Trophoblast cell (in vitro differentiated cells and primary cell): ENCODE results near the gene SULF2.

Experiments used
- DNase-seq, 2 donors: peaks; one replicate each; pipeline ENCODE4 v3.0.0-alpha.2; 2016
- H2AFZ ChIP-seq: 2 replicates; pipeline ENCODE4 v1.6.1; 2013; ENCODE audit warnings: low read length, moderate library complexity, mild to moderate bottlenecking; ENCODE audit not compliant: insufficient read depth, poor library complexity
- H2AK5ac ChIP-seq: 2 replicates; pipeline ENCODE4 v1.6.1; 2013; ENCODE audit warnings: mild to moderate bottlenecking, low read length
- H2BK120ac ChIP-seq: 2 replicates; pipeline ENCODE4 v1.6.1; 2013; ENCODE audit warnings: low read length, mild to moderate bottlenecking, moderate library complexity; ENCODE audit not compliant: insufficient read depth, poor library complexity
- H2BK12ac ChIP-seq: 2 replicates; pipeline ENCODE4 v1.6.1; 2013; ENCODE audit warnings: mild to moderate bottlenecking, low read length, moderate library complexity
- H2BK5ac ChIP-seq: 2 replicates; pipeline ENCODE4 v1.6.1; 2013; ENCODE audit warnings: low read length, low read depth, moderate library complexity, mild to moderate bottlenecking; ENCODE audit not compliant: poor library complexity
- H3K14ac ChIP-seq: 2 replicates; pipeline ENCODE4 v1.6.1; 2013; ENCODE audit warnings: mild to moderate bottlenecking, low read length
- H3K18ac ChIP-seq: 2 replicates; pipeline ENCODE4 v1.6.1; 2013; ENCODE audit warnings: mild to moderate bottlenecking, low read length
- H3K23ac ChIP-seq: 2 replicates; pipeline ENCODE4 v1.6.1; 2013; ENCODE audit warnings: low read length
- H3K27ac ChIP-seq: 2 replicates; pipeline ENCODE4 v1.5.1; 2013; ENCODE audit warnings: low read depth, mild to moderate bottlenecking, inconsistent platforms, low read length, moderate library complexity
- H3K27me3 ChIP-seq: 2 replicates; pipeline ENCODE4 v1.6.1; 2013; ENCODE audit warnings: inconsistent platforms, mild to moderate bottlenecking, low read length, moderate library complexity; ENCODE audit not compliant: insufficient read depth
- H3K36me3 ChIP-seq, 2 experiments: 1 replicate in 1 of 2; 2 replicates in 1 of 2; pipeline ENCODE4 v1.6.1; 2013; ENCODE audit warnings: low read length in 2 of 2, mild to moderate bottlenecking in 2 of 2, moderate library complexity in 1 of 2; ENCODE audit not compliant: insufficient read depth in 2 of 2, control insufficient read depth in 1 of 2
- H3K4ac ChIP-seq: 2 replicates; pipeline ENCODE4 v1.6.1; 2013; ENCODE audit warnings: low read depth, mild to moderate bottlenecking, low read length, moderate library complexity
- H3K4me1 ChIP-seq, 2 experiments: 1 replicate in 1 of 2; 2 replicates in 1 of 2; pipeline ENCODE4 v1.6.1; 2013; ENCODE audit warnings: low read length in 2 of 2, mild to moderate bottlenecking in 2 of 2, moderate library complexity in 1 of 2; ENCODE audit not compliant: insufficient read depth in 2 of 2, control insufficient read depth in 1 of 2
- H3K4me2 ChIP-seq: 2 replicates; pipeline ENCODE4 v1.6.1; 2013; ENCODE audit warnings: inconsistent platforms, mild to moderate bottlenecking, low read length, moderate library complexity
- H3K4me3 ChIP-seq: 2 replicates; pipeline ENCODE4 v1.5.1; 2013; ENCODE audit warnings: mild to moderate bottlenecking, low read depth, low read length, inconsistent platforms
- H3K79me1 ChIP-seq: one replicate; pipeline ENCODE4 v1.6.1; 2013; ENCODE audit warnings: low read length
- H3K79me2 ChIP-seq: 2 replicates; pipeline ENCODE4 v1.6.1; 2013; ENCODE audit warnings: low read length, mild to moderate bottlenecking; ENCODE audit not compliant: control insufficient read depth, insufficient read depth, poor library complexity
- H3K9ac ChIP-seq: 2 replicates; pipeline ENCODE4 v1.6.1; 2013; ENCODE audit warnings: mild to moderate bottlenecking, low read length
- H3K9me3 ChIP-seq: 2 replicates; pipeline ENCODE4 v1.6.1; 2013; ENCODE audit warnings: low read depth, mild to moderate bottlenecking, control low read depth, inconsistent platforms, low read length; ENCODE audit not compliant: insufficient read depth
- H4K12ac ChIP-seq: 2 replicates; pipeline ENCODE4 v1.6.1; 2013; ENCODE audit warnings: low read depth, mild to moderate bottlenecking, low read length, moderate library complexity
- H4K8ac ChIP-seq: 2 replicates; pipeline ENCODE4 v1.6.1; 2013; ENCODE audit warnings: low read depth, mild to moderate bottlenecking, low read length, moderate library complexity
- H4K91ac ChIP-seq: one replicate; pipeline ENCODE4 v1.6.1; 2013; ENCODE audit warnings: low read depth, mild to moderate bottlenecking, low read length, moderate library complexity
- WGBS: extraction: QIAGEN DNeasy Blood & Tissue Kit; methylation state at CpG from one replicate; pipeline ENCODE4 v1.1.7; 2013; ENCODE audit warnings: missing lambda C conversion rate; ENCODE audit not compliant: insufficient read length, insufficient coverage; ENCODE audit errors: extremely low coverage; 5-methylcytosine and 5-hydroxymethylcytosine counted together

Gene SULF2

DNA sequence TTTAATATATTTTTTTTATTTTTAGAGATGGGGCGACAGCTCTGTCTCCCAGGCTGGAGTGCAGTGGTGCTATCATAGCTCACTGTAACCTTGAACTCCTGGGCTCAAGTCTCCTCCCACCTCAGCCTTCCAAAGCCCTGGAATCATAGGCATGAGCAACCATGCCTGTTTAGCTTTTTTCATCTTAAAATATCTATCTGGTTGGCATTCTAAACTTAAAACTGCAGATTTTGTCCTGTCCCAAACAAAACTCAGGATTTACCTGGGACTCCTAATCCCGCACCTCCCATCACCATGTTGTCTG lies 124.7 kb downstream of the SULF2 start:
- Histone ChIP-seq H4K12ac (no peak overlapping the region), H3K4me2 (no peak overlapping the region), H3K9me3 (no peaks in the 10 kb centered on the region), H3K79me1 (peaks cover 3% of the 10 kb centered on the region), H4K8ac (no peak overlapping the region), H3K4me1 (peaks cover 10 to 15% of the 10 kb centered on the region in 2 experiments), H4K91ac (no peak overlapping the region), H2BK12ac (no peak overlapping the region), H3K36me3 (peaks cover 28 to 52% of the 10 kb centered on the region in 2 experiments), H3K4ac (no peak overlapping the region), H3K14ac (no peak overlapping the region), H3K79me2 (no peaks in the 10 kb centered on the region), H2BK5ac (no peak overlapping the region), H3K9ac (no peak overlapping the region), H3K23ac (no peak overlapping the region), H2AFZ (no peak overlapping the region), H3K18ac (no peak overlapping the region), H2AK5ac (no peak overlapping the region), H3K27ac (no peak overlapping the region), H3K27me3 (no peaks in the 10 kb centered on the region), H3K4me3 (no peak overlapping the region), H2BK120ac (no peak overlapping the region)
- no peak for DNase-seq
- WGBS = no CpG with 5 or more reads among the region's 2 CpGs

DNA sequence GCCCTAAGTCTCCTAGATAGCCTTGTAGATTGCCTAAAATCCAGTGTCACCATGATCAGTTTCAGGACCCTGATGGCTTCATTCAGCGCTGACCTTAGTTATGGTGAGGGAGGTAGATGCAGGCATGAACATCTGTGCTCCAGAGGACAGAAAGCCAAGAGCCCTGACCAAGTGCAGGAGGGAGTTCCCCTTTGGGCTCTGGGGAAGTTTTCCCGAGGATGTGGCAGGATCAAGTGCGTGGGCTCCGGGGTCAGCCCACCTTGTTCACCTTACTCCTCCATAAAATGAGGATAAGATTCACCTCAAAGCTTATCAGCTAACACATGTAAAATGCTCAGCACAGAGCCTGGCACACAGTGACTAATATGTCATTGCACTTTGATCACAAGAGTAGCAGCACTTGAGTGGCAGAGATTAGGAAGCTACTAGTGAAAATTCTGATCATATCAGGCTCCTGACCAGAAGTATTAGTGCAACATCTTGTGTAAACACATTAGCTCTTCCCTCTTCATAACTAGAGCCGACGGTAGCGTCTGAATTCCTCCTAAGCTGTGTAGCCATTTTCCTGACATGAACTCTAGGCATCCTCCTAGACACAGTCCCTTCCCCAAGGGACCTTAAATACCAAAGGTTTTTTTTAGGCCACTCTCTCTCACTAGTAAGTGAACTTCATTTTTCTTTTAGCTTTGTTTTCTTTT lies 125.2 kb downstream of the SULF2 start:
- WGBS = no CpG with 5 or more reads among the region's 7 CpGs
- Histone ChIP-seq H3K36me3 (peaks cover 28 to 50% of the 10 kb centered on the region in 2 experiments), H3K4ac (no peak overlapping the region), H3K4me1 (peaks cover 5 to 11% of the 10 kb centered on the region in 2 experiments), H2BK12ac (no peak overlapping the region), H2BK120ac (no peak overlapping the region), H3K18ac (no peak overlapping the region), H3K4me3 (no peak overlapping the region), H3K14ac (no peak overlapping the region), H2AK5ac (no peak overlapping the region), H3K27me3 (no peaks in the 10 kb centered on the region), H2AFZ (no peak overlapping the region), H3K9me3 (no peaks in the 10 kb centered on the region), H3K79me2 (no peaks in the 10 kb centered on the region), H3K23ac (no peak overlapping the region), H4K91ac (no peak overlapping the region), H3K4me2 (no peak overlapping the region), H4K8ac (no peak overlapping the region), H3K9ac (no peak overlapping the region), H2BK5ac (no peak overlapping the region), H3K79me1 (no peaks in the 10 kb centered on the region), H4K12ac (no peak overlapping the region), H3K27ac (no peak overlapping the region)
- no peak for DNase-seq

DNA sequence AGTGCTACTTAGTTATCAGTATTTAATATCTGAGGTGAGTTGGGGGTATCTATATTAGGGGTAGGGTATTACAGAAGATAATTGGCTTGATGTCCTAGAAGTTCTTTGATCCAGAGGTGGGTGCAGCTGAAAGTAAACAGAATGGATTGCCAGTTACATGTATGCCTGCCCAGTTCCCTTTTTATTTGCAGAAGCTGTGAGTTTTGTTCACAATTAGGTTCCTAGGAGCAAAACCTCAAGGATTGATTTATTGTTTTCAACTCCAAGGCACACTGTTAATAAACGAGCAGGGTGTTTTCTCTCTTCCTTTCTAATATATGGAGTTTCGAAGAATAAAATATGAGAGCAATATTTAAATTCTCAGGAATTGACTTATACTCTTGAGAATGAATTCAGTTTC lies 129.0 kb downstream of the SULF2 start:
- H3K4ac ChIP-seq = no peak overlapping the region
- no peak overlapping the region for H4K91ac ChIP-seq
- no peak overlapping the region for H2AFZ ChIP-seq
- H2BK12ac ChIP-seq = no peak overlapping the region
- no peaks in the 10 kb centered on the region for H3K27me3 ChIP-seq
- no peak overlapping the region for H2BK120ac ChIP-seq
- no CpG with 5 or more reads among the region's 2 CpGs for WGBS
- no peak overlapping the region for H3K23ac ChIP-seq
- no peak overlapping the region for H4K12ac ChIP-seq
- peaks cover 18 to 56% of the 10 kb centered on the region in 2 experiments for H3K36me3 ChIP-seq
- H3K4me2 ChIP-seq = no peak overlapping the region
- no peaks in the 10 kb centered on the region for H3K4me1 ChIP-seq
- H3K14ac ChIP-seq = no peak overlapping the region
- no peaks in the 10 kb centered on the region for H3K9me3 ChIP-seq
- no peak overlapping the region for H2BK5ac ChIP-seq
- no peak overlapping the region for H3K27ac ChIP-seq
- no peaks in the 10 kb centered on the region for H3K79me1 ChIP-seq
- no peak overlapping the region for H4K8ac ChIP-seq
- no peak for DNase-seq
- no peak overlapping the region for H3K4me3 ChIP-seq
- no peak overlapping the region for H3K18ac ChIP-seq
- H2AK5ac ChIP-seq = no peak overlapping the region
- H3K9ac ChIP-seq = no peak overlapping the region
- no peaks in the 10 kb centered on the region for H3K79me2 ChIP-seq

DNA sequence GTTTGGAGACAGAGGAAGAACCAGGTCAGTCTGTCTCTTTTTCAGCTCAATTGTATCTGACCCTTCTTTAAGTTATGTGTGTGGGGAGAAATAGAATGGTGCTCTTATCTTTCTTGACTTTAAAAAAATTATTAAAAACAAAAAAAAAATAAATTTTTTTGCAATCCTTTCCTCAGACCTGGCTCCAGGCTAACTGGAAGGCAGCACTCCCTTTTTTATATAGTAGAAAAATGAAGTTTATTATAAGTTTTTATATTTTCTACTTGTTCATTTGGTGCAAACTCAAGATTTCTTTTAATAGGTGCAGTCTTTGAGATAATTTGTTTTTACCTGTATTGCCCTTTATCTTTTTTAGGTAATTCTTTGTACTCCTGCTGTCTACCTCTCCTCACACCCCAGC lies 129.6 kb downstream of the SULF2 start:
- Histone ChIP-seq H2AK5ac (no peak overlapping the region), H3K4me1 (no peaks in the 10 kb centered on the region), H2AFZ (no peak overlapping the region), H2BK12ac (no peak overlapping the region), H3K79me1 (no peaks in the 10 kb centered on the region), H3K23ac (no peak overlapping the region), H3K4ac (no peak overlapping the region), H3K27ac (no peak overlapping the region), H3K36me3 (peaks cover 17 to 54% of the 10 kb centered on the region in 2 experiments), H4K91ac (no peak overlapping the region), H3K18ac (no peak overlapping the region), H3K27me3 (no peaks in the 10 kb centered on the region), H3K14ac (no peak overlapping the region), H4K8ac (no peak overlapping the region), H2BK5ac (no peak overlapping the region), H4K12ac (no peak overlapping the region), H3K79me2 (no peaks in the 10 kb centered on the region), H3K9me3 (no peaks in the 10 kb centered on the region), H3K4me2 (no peak overlapping the region), H3K4me3 (no peak overlapping the region), H3K9ac (no peak overlapping the region), H2BK120ac (no peak overlapping the region)
- no peak for DNase-seq
